COLO829 (cell line): ENCODE results near the gene MFRP.

Experiments
- DNase-seq: peaks from one replicate; pipeline ENCODE4 v3.0.0; 2012; ENCODE audit warnings: low spot score

The MFRP gene

DNA sequence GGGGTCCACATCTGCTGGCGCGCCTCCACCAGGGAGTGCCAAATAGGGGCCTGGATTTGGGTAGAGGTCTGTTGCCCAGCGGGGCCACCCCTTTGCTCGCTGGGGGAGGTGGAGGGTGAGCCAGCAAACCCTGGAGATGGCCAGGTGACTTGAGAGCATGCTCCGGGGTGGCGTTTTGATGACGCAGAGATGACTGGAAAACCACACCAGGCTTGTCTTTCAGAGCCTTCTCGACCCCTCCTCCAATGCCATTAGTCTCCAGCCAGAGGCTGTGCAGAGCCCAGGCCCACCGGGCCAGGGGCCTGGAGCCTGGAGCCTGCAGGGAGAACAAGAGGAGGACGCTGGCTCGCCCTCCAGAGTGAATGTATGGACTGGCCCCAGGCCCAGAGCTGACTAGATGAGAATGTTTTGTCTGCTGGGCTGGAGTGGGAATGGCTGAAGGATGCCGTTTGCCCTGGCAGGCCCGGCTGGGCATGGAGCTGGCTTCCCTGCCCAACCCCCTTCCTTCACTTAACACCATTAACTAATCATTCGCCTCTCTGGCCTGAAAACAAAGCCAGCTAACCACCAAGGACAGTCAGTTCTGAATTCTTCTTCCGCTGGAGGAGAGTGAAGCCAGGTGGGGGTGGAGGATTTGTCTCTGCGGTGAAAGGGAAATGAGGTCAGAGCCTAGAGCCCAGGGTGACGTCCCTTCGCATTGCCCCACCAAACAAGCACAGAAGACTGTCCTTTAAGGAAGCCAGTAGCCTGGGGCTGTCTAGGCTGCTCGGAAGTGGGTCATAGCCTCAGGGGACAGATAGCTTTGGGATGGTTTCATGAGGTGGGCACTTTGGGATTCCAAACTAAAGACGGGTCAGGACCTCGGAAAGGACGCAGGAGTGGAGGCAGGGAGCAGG lies 28.0 kb downstream of the MFRP start:
- DNase-seq, result no peak

GRCh38 chr11:119317592-119318239 lies 28.8 kb downstream of the MFRP start:
- no peak for DNase-seq

GRCh38 chr11:119316729-119317591 lies 29.5 kb downstream of the MFRP start, which contains the start of gene MCAM:
Gene MCAM, minus strand, starts transcription at chr11:119317130. Its CDS starts 29 bp downstream, at chr11:119317101.
- DNase-seq, result no peak

DNA sequence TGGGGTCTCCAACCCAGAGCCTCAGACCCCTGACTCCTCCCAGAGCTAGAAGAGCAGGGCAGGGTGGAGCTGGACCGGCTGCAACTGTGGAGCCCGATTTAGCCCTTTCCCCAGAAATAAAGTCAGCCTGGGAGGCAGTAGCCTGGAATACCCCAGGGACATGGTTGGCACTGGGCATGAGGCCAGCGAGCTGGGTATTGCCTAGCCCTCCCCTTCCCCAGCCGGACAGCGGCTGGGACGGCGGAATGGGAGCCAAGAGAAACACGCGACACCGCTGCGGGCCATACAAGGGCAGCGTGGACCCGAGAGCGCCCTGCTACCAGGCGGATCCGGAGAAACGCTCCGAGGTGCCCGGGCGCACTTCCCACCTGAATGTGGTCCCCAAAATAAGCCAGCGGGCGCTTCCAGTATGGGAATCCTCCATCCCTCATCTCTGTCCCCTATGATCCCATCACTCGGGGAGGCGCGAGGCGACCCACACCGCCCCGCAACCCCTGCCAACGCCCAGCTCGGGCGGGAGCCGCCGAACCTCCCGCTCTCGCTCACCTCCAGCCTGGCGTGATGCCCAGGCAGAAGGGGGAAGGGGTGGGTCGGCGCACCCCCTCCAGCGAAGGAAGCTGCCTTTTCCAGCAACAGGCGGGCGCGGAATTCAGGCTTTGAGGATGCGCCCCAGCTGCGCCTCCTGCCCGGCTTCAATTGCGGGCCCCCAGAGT lies 30.3 kb downstream of the MFRP start:
- no peak for DNase-seq

- DNase-seq, result peak; percentile 53
These were observed 31.1 kb downstream of the MFRP start for GRCh38 chr11:119315131-119316015.

GRCh38 chr11:119314726-119315125 lies 31.8 kb downstream of the MFRP start:
- DNase-seq, result no peak

DNA sequence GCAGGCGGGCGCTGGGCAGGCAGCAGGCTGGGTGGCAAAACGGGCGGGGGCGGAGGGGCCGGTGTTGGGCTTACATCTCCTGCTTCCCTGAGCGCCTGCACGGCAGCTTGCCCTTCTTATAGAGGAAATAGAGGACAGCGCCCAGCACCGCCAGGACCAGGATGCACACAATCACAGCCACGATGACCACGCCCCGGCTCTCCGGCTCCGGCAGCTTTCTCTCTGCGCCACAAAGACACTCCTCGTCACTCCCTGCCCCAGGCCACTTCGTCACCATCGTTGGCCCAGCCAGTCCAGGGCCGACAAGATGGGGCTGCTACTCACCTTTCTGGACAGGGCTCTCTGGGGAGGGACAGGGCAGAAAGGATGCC lies 35.8 kb downstream of the MFRP start:
- DNase-seq, result no peak

DNA sequence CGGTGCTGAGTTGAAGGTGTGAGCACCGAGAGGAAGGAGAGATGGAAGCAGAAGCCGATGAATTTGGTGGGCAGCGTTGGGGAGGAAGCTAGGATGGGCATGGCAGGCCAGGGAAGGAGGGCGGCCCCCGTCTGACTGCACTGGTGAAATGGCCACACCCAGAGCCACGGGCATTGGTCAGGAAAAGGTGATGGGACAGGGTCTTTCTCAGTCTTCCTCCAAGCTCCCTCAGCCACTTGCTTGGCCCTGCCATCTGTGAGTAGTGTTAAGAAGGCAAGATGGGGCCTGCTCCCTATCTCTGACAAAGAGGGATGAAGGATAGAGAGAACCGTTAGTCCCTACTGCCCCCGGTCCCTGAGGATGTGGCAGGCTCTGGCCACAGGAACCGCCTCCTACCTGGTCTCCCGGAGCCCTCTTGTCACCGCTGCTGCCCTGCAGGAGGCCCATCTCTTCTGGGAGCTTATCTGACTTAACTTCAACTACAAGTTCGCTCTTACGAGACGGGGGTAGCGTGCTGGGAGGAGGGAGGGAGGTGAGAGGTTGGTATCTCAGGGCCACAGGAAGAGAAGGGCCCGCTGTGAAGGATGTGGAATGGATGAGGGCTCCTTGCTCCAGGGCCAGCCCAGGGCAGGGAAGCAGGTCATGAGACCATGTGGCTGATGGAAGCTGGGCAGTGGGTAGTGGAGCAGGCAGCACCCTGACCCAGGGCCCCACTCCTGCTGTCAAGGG lies 36.4 kb downstream of the MFRP start:
- DNase-seq, result no peak

DNA sequence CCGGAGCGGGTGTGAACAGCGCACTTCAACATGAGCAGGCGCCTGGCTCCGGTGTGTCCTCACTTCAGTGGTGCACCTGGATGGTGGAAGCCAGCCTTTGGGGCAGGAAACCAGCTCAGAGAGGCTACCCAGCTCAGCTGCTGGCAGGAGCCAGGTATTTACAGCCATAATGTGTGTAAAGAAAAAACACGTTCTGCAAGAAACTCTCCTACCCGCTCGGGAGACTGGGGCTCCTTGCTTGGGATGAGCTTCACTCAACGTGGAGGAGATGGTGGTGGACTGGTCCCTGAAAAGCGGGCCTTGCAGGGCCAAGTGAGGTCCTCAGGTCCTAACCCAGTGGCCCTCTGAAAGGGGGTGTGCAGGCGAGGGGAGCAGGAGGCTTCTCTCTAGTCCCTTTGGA lies 37.1 kb downstream of the MFRP start:
- DNase-seq, result no peak

GRCh38 chr11:119307974-119308373 lies 38.5 kb downstream of the MFRP start:
- no peak for DNase-seq

DNA sequence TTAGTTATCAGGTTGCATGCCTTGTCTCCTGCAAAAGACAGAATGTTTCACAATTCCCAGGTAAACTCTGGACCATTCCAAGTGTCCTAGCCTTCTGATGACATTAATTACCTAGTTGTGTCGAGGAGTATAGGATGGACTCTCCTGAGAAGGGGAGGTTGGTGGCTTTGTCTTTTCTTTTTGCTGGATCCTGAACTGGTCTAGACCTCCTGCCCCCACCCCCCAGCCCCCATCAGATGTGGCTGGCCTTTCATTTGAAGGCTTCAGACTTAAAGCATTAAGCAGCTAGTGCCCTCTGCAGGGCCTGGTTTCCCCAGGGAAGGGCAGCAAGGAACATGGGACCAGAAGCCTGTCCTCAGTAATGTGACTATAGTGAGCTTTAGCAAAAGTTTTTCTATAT lies 39.3 kb downstream of the MFRP start:
- DNase-seq, result no peak

GRCh38 chr11:119306373-119306890 lies 40.1 kb downstream of the MFRP start:
- no peak for DNase-seq

DNA sequence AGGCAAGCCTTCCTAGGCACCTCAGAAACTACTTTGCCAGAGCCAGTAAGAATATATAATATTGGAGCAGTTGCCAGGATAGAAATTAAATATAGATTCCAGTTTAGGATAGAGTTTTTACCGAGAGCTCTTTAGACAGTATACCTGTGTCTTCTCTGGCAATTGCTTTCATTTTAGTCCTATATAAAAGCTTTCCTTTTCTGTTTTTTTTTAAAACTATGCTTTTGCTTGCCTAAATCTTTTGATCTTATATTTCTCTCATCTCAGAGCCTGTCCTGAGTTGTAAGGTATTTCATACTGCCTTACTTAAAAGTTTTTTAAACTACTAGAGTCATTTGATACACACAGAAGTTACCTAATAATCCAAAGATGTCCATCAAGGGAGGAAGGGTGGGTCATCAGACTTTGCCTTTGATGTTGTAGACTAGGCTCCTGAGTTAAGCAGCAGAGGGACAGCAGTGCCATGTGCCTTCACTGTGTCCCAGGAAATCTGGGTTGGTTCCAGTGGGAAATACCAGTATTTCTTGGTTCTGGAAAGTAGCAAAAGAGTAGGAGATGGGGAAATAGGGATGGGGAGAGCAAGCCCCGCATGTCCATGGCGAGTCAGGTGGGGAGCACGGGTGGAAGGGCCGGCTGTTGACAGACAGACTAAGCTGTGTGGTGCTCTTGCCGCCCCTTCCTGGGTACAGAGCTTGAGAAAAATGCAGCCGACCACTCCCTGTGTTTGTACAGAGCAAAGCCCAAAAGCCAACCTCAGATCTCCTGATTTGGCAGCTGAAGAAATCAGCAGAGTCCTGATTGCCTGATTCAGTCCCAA lies 40.7 kb downstream of the MFRP start:
- DNase-seq, result no peak

DNA sequence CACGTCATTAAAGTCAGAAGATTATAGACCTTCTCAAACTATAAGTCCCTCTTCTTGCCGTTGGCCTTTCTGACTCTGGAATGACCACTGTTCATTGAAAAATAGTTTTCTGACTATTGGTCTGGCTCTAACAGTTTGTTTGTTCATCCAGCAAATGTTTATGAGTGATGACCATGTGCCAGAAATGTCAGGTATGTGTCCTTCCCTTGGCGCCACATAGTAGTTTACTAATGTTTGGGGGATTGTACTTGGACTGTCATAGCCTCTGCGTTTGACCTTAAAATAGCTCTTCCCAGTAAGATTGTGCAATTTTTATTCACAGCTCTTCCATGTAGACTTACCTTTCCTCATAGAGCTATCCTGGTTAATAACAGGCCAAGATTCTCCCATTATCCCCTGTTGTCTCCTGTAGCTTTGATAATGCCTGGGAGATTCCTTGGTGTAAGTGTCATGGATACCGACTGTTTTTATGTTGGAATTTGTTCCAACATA lies 43.2 kb downstream of the MFRP start:
- no peak for DNase-seq

GRCh38 chr11:119300198-119300964 lies 46.1 kb downstream of the MFRP start:
- DNase-seq, result no peak

DNA sequence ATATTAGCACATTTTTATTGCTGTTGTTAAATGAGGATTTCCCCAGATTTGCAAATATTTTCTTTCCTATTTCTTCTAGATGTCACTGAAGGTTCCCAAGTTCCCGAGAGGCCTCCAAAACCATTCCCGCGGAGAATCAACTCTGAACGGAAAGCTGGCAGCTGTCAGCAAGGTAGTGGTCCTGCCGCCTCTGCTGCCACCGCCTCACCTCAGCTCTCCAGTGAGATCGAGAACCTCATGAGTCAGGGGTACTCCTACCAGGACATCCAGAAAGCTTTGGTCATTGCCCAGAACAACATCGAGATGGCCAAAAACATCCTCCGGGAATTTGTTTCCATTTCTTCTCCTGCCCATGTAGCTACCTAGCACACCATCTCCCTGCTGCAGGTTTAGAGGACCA lies 47.1 kb downstream of the MFRP start:
- no peak for DNase-seq

- DNase-seq, result no peak
These were observed 47.8 kb downstream of the MFRP start for GRCh38 chr11:119298726-119299125.

DNA sequence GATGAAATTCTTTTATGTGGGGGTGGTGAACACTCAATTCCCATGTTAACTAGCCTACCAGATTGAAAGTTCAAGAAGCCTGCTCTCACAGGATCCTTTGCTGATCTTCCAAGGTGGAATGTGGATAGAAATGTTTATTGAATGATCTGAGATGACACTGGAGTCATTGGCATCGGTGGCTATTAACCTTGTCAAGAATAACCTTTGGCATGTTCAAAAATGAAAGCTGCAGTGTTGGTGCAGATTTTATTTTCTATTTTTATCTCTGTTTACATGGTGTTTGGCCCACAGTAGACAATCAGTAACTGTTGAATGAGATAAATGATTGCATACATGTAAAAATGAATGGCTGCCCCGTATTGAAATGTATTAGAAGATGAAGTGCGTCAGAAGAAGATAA lies 48.6 kb downstream of the MFRP start:
- no peak for DNase-seq
